ENCODE results near the gene ULBP1. TPM values are rescaled to one million over a fixed set of nuclear protein-coding genes. Genes with fewer than 3 reads are reported as not detected.
"Not testable (repeated sequence)": the region's sequence is repeated elsewhere in the genome, so short reads cannot be mapped to it uniquely, and the experiment has no call there.

ULBP1 gene
- total and polyA plus RNA-seq, 2 experiments from 2014 or later = not detected

GRCh38 chr6:149964308-149965193 is 808 bp downstream of the ULBP1 start:
- H3K27me3 ChIP-seq = peaks cover 100% of the 10 kb centered on the region
- H3K27ac ChIP-seq = no peak overlapping the region
- peaks cover 4% of the 10 kb centered on the region for H3K4me1 ChIP-seq (ENCODE audit: low read depth)
- H3K9me3 ChIP-seq (ENCODE audit: low read depth) = no peaks in the 10 kb centered on the region
- peak overlapping the region; percentile 28 for H3K4me3 ChIP-seq
- TF ChIP-seq CTCF (IDR thresholded peaks at IDR 0.05; ENCODE audit: low read depth, low read length) = no peak
- peak; percentile 15 to 17 for DNase-seq (ENCODE audit: low read depth in 1 of 2, low spot score in 1 of 2)
- no peaks in the 10 kb centered on the region for H3K36me3 ChIP-seq

GRCh38 chr6:149965194-149966020 is 1.7 kb downstream of the ULBP1 start:
- Histone ChIP-seq H3K27ac (no peak overlapping the region), H3K4me3 (peak overlapping the region; percentile 28), H3K36me3 (no peaks in the 10 kb centered on the region), H3K4me1 (ENCODE audit: low read depth) (peaks cover 4% of the 10 kb centered on the region), H3K27me3 (peaks cover 100% of the 10 kb centered on the region), H3K9me3 (ENCODE audit: low read depth) (no peaks in the 10 kb centered on the region)
- no peak for TF ChIP-seq CTCF (IDR thresholded peaks at IDR 0.05; ENCODE audit: low read depth, low read length)
- DNase-seq (ENCODE audit: low read depth in 1 of 2, low spot score in 1 of 2) = peak in 1 of 2 donors; percentile 27

- H3K4me1 ChIP-seq (ENCODE audit: low read depth); H3K36me3 ChIP-seq; H3K9me3 ChIP-seq (ENCODE audit: low read depth); H3K4me3 ChIP-seq; H3K27ac ChIP-seq; DNase-seq (ENCODE audit: low read depth in 1 of 2, low spot score in 1 of 2): not testable (repeated sequence)
- peaks cover 100% of the 10 kb centered on the region for H3K27me3 ChIP-seq
Measured at GRCh38 chr6:149966319-149966718, 2.6 kb downstream of the ULBP1 start.

- H3K36me3 ChIP-seq = no peaks in the 10 kb centered on the region
- H3K27me3 ChIP-seq = peaks cover 100% of the 10 kb centered on the region
- no peak overlapping the region for H3K4me3 ChIP-seq
- no peak for TF ChIP-seq CTCF (IDR thresholded peaks at IDR 0.05; ENCODE audit: low read depth, low read length)
- peaks cover 4% of the 10 kb centered on the region for H3K4me1 ChIP-seq (ENCODE audit: low read depth)
- no peak overlapping the region for H3K27ac ChIP-seq
- no peaks in the 10 kb centered on the region for H3K9me3 ChIP-seq (ENCODE audit: low read depth)
- no peak for DNase-seq (ENCODE audit: low read depth in 1 of 2, low spot score in 1 of 2)
Measured at GRCh38 chr6:149967591-149967990, 3.8 kb downstream of the ULBP1 start.

- H3K27me3 ChIP-seq = peaks cover 100% of the 10 kb centered on the region
- H3K4me1 ChIP-seq (ENCODE audit: low read depth); H3K27ac ChIP-seq; DNase-seq (ENCODE audit: low read depth in 1 of 2, low spot score in 1 of 2); H3K36me3 ChIP-seq; H3K4me3 ChIP-seq; H3K9me3 ChIP-seq (ENCODE audit: low read depth): not testable (repeated sequence)
Measured at GRCh38 chr6:149967999-149968398, 4.3 kb downstream of the ULBP1 start.

- not testable (repeated sequence) for H3K4me3 ChIP-seq; H3K4me1 ChIP-seq (ENCODE audit: low read depth); H3K27ac ChIP-seq; DNase-seq (ENCODE audit: low read depth in 1 of 2, low spot score in 1 of 2); H3K36me3 ChIP-seq; H3K9me3 ChIP-seq (ENCODE audit: low read depth)
- H3K27me3 ChIP-seq = peaks cover 100% of the 10 kb centered on the region
Measured at GRCh38 chr6:149968909-149969308, 5.2 kb downstream of the ULBP1 start.

GRCh38 chr6:149969635-149970034 is 5.9 kb downstream of the ULBP1 start:
- Histone ChIP-seq H3K27ac (no peak overlapping the region), H3K4me1 (ENCODE audit: low read depth) (no peaks in the 10 kb centered on the region), H3K27me3 (peaks cover 100% of the 10 kb centered on the region), H3K9me3 (ENCODE audit: low read depth) (no peaks in the 10 kb centered on the region), H3K36me3 (no peaks in the 10 kb centered on the region), H3K4me3 (no peak overlapping the region)
- TF ChIP-seq CTCF (IDR thresholded peaks at IDR 0.05; ENCODE audit: low read depth, low read length) = no peak
- DNase-seq (ENCODE audit: low read depth in 1 of 2, low spot score in 1 of 2) = no peak

- DNase-seq (ENCODE audit: low read depth in 1 of 2, low spot score in 1 of 2) = not testable (repeated sequence)
Measured at GRCh38 chr6:149974394-149974793, 10.7 kb downstream of the ULBP1 start.

More at GRCh38 chr6:149974394-149974793, 10.7 kb downstream of the ULBP1 start:
- H3K9me3 ChIP-seq (ENCODE audit: low read depth); H3K27ac ChIP-seq; H3K4me3 ChIP-seq; H3K36me3 ChIP-seq; H3K4me1 ChIP-seq (ENCODE audit: low read depth): not testable (repeated sequence)
- H3K27me3 ChIP-seq = peaks cover 100% of the 10 kb centered on the region
